Panc1 (cell line): Measurements from ENCODE around the gene PAK1. TPM values are rescaled to one million over a fixed set of nuclear protein-coding genes. Genes with fewer than 3 reads are reported as not detected.
A peak's percentile ranks its signal among the peaks of the same experiment; 100 is the strongest.

Experiments
- ATAC-seq: fragments of 200-7000 bp; cut with Tn5 transposase; 2 replicates; pipeline ENCODE4 v1.9.1; 2020; ENCODE audit warnings: mild to moderate bottlenecking, moderate library complexity
- BruUV-seq: library from RNA; stranded (reverse); fragments of 400-500 nt; replicated peaks from 2 replicates; lab custom pipeline; 2021; lab: Mats Ljungman, UMichigan
- CTCF ChIA-PET: fragments of 300-600 bp; sonication (Branson Sonifier 250); formaldehyde crosslinking; loops from one replicate; lab custom pipeline; 2022; ENCODE audit warnings: antibody characterized with exemption; lab: Charles Lee
- POLR2A ChIA-PET: fragments of 300-600 bp; sonication (Branson Sonifier 250); formaldehyde crosslinking; loops from one replicate; lab custom pipeline; 2022; ENCODE audit warnings: antibody characterized with exemption; lab: Charles Lee
- DNase-seq: peaks from one replicate; pipeline ENCODE4 v3.0.0-alpha.2; 2010; ENCODE audit warnings: low read depth, low spot score
- H3K27ac ChIP-seq: 2 replicates; pipeline ENCODE4 v1.5.1; 2011; ENCODE audit warnings: mild to moderate bottlenecking, low read length, inconsistent platforms
- H3K27me3 ChIP-seq: fragments of 200-500 bp; sonication (Bioruptor generic); 2 replicates; pipeline ENCODE4 v1.6.0; 2014; ENCODE audit warnings: low read length, inconsistent platforms; ENCODE audit not compliant: control insufficient read depth, insufficient read depth
- H3K36me3 ChIP-seq: fragments of 200-500 bp; sonication (Bioruptor generic); 2 replicates; pipeline ENCODE4 v1.5.1; 2014; ENCODE audit warnings: inconsistent platforms, mild to moderate bottlenecking, low read length, moderate library complexity; ENCODE audit not compliant: control insufficient read depth, insufficient read depth
- H3K4me1 ChIP-seq: 2 replicates; pipeline ENCODE4 v1.5.1; 2011; ENCODE audit warnings: inconsistent platforms, mild to moderate bottlenecking, low read length, moderate library complexity; ENCODE audit not compliant: control insufficient read depth, insufficient read depth
- H3K4me3 ChIP-seq, 2 experiments: 2 replicates each; pipeline ENCODE4 v1.5.1; 2011 to 2012; ENCODE audit warnings: low read depth in 2 of 2, low read length in 2 of 2, mild to moderate bottlenecking in 2 of 2, inconsistent platforms in 1 of 2, moderate library complexity in 1 of 2
- H3K9me3 ChIP-seq: fragments of 200-500 bp; sonication (Bioruptor generic); 2 replicates; pipeline ENCODE4 v1.5.1; 2014; ENCODE audit warnings: low read depth, mild to moderate bottlenecking, inconsistent platforms, low read length, moderate library complexity; ENCODE audit not compliant: control insufficient read depth, insufficient read depth
- CTCF ChIP-seq: fragments of 450-650 bp; IDR thresholded peaks from 2 replicates; pipeline ENCODE4 v1.5.1; 2017; ENCODE audit warnings: mild to moderate bottlenecking
- POLR2AphosphoS5 ChIP-seq: IDR thresholded peaks from 2 replicates; pipeline ENCODE4 v1.6.1; 2012; ENCODE audit warnings: mild to moderate bottlenecking, low read depth, low read length, moderate library complexity
- REST ChIP-seq, 2 experiments: IDR thresholded peaks; 2 replicates each; pipeline ENCODE4 v1.6.1; 2011 to 2012; ENCODE audit warnings: low read depth in 2 of 2, control low read depth in 1 of 2, low read length in 1 of 2, mild to moderate bottlenecking in 1 of 2, moderate library complexity in 1 of 2; ENCODE audit not compliant: insufficient read depth in 1 of 2
- SIN3A ChIP-seq: IDR thresholded peaks from 2 replicates; pipeline ENCODE4 v1.6.1; 2012; ENCODE audit warnings: low read depth, mild to moderate bottlenecking, low read length, moderate library complexity, borderline replicate concordance; ENCODE audit not compliant: insufficient read depth
- TCF7L2 ChIP-seq: IDR thresholded peaks from 2 replicates; pipeline ENCODE4 v1.6.1; 2011; ENCODE audit warnings: mild to moderate bottlenecking, low read depth, low read length, inconsistent platforms
- in situ Hi-C: cut with HindIII; loops from 2 replicates; pipeline ENCODE4 v1.10.0; 2016; ENCODE audit warnings: low sequenced_read_pairs, low pct_unique_long_range_greater_than_20kb
- intact Hi-C: fragments of 100-400 bp; cut with micrococcal nuclease; formaldehyde crosslinking; loops from one replicate; pipeline ENCODE4 v1.10.0; 2022; ENCODE audit not compliant: unreplicated experiment
- total RNA-seq: library from RNA; stranded (reverse); gene quantifications from one replicate; pipeline ENCODE4 v1.2.1, GENCODE V29; 2021; ENCODE audit not compliant: unreplicated experiment

PAK1 gene
- total RNA-seq, 1 experiment from 2014 or later, result 38.2 TPM

DNA sequence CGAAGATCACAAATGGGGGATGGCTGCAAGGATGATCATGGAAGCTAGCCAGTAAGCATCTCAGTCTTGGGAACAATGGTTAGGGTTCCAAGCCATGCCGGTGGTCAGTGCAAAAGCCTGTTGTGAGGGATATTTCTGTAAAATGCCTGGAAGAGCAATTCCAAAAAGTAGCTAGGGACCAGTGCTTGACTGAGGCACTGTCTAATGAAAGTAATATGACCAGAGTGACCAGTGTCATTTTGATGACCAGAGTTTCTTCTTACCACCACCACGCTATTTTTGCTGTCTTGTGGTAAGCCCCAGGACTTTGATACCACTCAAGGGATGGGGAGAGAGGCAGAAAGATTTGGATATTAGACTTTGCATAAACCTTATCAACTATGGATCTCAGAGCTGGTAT lies 190.8 kb downstream of the PAK1 start:
- ChIA-PET CTCF (no interaction called here), POLR2A (interaction anchor here (0.6 to 0.9 kb wide), 2 partner anchors 8 to 41 kb away, joined by 4 to 11 read pairs; no protein-coding TSS in a partner anchor)
- no peaks in the 10 kb centered on the region for H3K36me3 ChIP-seq
- intact Hi-C loops, result no loop called here
- 0 out of 2 replicates have a peak, but pooled peaks have one; percentile 6 for TF ChIP-seq CTCF
- no peak for TF ChIP-seq POLR2AphosphoS5
- TF ChIP-seq REST (IDR thresholded peaks at IDR 0.05; ENCODE audit: insufficient read depth in 1 of 2, low read depth in 2 of 2, low read length in 1 of 2), result no peak
- TF ChIP-seq SIN3A, result no peak
- no peak for TF ChIP-seq TCF7L2
- no peak overlapping the region for H3K4me3 ChIP-seq
- in situ Hi-C loops, result no loop called here
- ATAC-seq, result no peak
- DNase-seq, result no peak
- peaks cover 3% of the 10 kb centered on the region; the same call in 1 of the 2 replicates for H3K9me3 ChIP-seq
- no TSS peak for BruUV-seq
- H3K27ac ChIP-seq, result no peak overlapping the region
- H3K27me3 ChIP-seq, result no peaks in the 10 kb centered on the region
- no peaks in the 10 kb centered on the region for H3K4me1 ChIP-seq

DNA sequence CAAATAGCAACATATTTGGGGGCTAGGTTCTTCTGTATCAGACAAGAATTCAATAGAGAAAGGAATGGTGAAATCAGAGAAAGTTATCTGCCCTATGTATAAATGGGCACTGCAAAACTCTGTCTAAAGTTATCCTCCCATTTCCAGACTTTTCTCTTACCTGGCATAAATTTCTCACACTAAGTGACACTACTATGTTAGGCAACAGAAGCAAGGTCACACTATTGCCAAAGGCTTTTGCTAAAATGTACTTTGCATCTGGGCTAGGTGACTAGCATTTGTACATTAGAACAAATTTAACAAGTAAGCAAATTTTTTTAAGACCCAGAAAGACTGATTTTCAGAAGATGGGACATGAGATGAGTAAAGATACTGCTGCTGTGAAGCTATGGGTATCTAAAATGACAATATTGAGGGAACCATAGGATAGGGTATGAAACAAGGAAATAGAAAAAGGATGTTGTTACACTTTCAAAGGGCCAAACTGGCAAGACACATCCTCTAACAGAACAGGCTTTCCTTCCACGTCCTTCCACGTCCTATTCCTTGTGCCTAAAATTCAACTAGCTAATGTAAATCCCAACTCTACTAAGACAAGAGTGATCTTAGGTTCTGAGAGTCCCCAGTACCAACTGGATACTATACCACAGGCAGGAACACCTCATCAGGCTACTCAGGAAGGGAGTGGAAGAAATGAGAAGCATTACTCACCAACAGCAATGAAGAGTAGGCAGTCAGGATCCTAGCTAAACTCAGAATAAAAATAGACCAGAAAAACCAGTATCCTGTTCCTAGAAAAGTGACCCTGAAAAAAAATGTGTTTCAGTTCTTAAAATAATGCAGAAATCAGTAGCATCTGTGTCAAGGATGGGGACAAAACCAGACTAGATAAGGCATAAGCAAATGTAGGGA lies 195.0 kb downstream of the PAK1 start:
- no peak for ATAC-seq
- Histone ChIP-seq H3K4me1 (no peaks in the 10 kb centered on the region), H3K36me3 (no peaks in the 10 kb centered on the region), H3K27ac (no peak overlapping the region), H3K4me3 (no peak overlapping the region), H3K9me3 (peaks cover 3% of the 10 kb centered on the region; the same call in 1 of the 2 replicates), H3K27me3 (no peaks in the 10 kb centered on the region)
- ChIA-PET POLR2A (no interaction called here), CTCF (no interaction called here)
- TF ChIP-seq REST (IDR thresholded peaks at IDR 0.05; ENCODE audit: insufficient read depth in 1 of 2, low read depth in 2 of 2, low read length in 1 of 2) (no peak), POLR2AphosphoS5 (no peak), SIN3A (no peak), CTCF (no peak), TCF7L2 (no peak)
- no TSS peak for BruUV-seq
- in situ Hi-C loops (no loop called here), intact Hi-C loops (no loop called here)
- DNase-seq, result no peak
